Ovary (tissue), 3 donors: ENCODE data around the gene RMC1.

ENCODE experiments used
- CTCF ChIP-seq, 3 donors: fragments of 450-650 bp in 2 of 3; fragments of 200-600 bp in 1 of 3; IDR thresholded peaks; one replicate each; pipeline versions ENCODE4 v1.5.1 to v1.8.0; 2016 to 2022; ENCODE audit warnings: antibody characterized with exemption in 3 of 3, mild to moderate bottlenecking in 1 of 3
- EP300 ChIP-seq: sonication (generic); formaldehyde crosslinking; IDR thresholded peaks from one replicate; pipeline ENCODE4 v1.6.1; 2017; ENCODE audit warnings: antibody characterized with exemption
- POLR2A ChIP-seq: fragments of 450-650 bp; IDR thresholded peaks from one replicate; pipeline ENCODE4 v1.6.1; 2017; ENCODE audit warnings: antibody characterized with exemption, mild to moderate bottlenecking, moderate library complexity
- donor health status: DM: no; HTN: no; CAD: no.

DNA sequence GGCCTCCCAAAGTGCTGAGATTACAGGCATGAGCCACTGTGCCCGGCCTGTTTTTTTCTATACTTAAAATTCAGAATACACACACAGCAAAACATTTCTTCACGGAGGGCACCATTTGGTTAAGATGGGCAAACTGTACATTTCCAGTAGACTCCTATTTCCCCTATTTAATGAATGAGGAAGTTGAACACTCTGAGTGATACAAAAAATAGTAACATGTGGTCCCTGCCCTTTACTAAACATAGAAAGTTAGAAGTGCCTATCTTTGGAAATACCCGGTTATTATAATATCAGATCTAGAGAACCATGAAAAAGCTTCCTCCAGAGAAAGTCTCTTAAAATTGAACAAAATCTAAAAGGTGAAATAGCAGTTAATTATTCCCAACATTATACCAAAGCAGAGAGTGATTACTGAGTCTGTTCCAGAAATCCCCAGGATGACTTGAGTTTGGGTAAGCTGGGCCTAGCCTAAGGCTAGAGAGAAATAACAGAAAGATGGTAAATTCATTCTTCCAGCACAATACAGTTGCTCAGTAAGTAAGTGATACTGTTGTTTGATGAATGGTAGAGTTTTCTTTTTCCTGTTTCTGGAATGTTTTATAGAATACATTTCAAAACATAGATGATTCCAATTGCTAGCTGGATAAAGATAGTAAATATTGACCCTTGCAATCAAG, 23.3 kb upstream of the RMC1 start:
- TF ChIP-seq CTCF (IDR thresholded peaks at IDR 0.05) (no peak), EP300 (no peak), POLR2A (no peak)
